ENCODE measurements around the gene PLCL2. TPM values are rescaled to one million over a fixed set of nuclear protein-coding genes. Genes with fewer than 3 reads are reported as not detected.

Gene PLCL2
- total RNA-seq, 1 experiment from 2014 or later, result 2.5 TPM

DNA sequence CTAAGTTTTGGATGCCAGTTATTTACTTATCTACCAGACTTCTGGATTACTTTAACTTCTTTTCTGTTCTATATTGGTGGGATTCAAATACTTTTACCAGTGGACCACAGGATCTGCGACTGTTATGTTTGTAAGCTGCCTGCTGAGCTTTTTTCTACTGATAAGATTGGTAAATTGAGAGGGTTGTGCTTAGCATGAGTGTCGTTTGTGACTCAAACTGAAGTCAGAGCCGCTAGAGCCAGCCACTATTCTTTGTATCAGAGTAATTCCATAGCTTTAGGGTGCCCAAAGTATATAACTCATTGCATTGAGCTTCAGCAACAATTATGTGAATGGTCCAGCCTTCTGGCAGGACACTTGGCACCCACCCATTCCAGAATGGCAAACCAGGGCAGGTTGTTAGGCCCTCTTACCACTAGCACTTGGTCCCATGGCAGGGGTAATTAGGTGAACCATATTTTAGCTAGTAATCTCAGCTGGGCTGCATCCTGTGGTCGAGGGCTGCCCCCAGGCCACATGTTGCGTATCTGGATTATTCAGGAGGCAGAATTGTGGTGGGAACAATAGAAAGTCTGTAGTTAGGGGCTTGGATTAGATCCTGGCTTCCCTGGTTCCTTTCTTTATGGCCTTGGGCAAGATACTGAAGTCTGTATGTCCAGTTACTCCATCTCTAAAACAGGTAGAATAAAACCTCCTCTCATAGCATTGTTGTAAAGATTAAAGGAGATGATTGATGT lies 6.0 kb downstream of the PLCL2 start:
- no peak overlapping the region for H3K9ac ChIP-seq (ENCODE audit: low read length)
- H3K9me2 ChIP-seq (replicated peaks; ENCODE audit: insufficient read depth, low read length), result no peaks in the 10 kb centered on the region
- H3K27ac ChIP-seq (ENCODE audit: low read length), result no peak overlapping the region
- H3K4me2 ChIP-seq (ENCODE audit: low read depth, low read length, poor library complexity, severe bottlenecking), result no peak overlapping the region
- H3K36me3 ChIP-seq (ENCODE audit: insufficient read depth, low read length), result no peaks in the 10 kb centered on the region
- H3K9me3 ChIP-seq (ENCODE audit: low read length), result no peaks in the 10 kb centered on the region
- H4K20me1 ChIP-seq (ENCODE audit: insufficient read depth, low read depth, low read length), result peaks cover 7% of the 10 kb centered on the region; the same call in 1 of the 2 replicates
- H3K79me2 ChIP-seq (ENCODE audit: low read length), result no peaks in the 10 kb centered on the region
- no peak overlapping the region for H2AFZ ChIP-seq (ENCODE audit: low read length)
- no peak for DNase-seq
- no peak overlapping the region for H3K4me3 ChIP-seq (ENCODE audit: low read length)
- peaks cover 17% of the 10 kb centered on the region for H3K4me1 ChIP-seq (ENCODE audit: low read length)
- no peaks in the 10 kb centered on the region for H3K27me3 ChIP-seq (ENCODE audit: low read length)

- no peak for DNase-seq
- Histone ChIP-seq H3K4me3 (ENCODE audit: low read length) (no peak overlapping the region), H3K27me3 (ENCODE audit: low read length) (no peaks in the 10 kb centered on the region), H3K9me3 (ENCODE audit: low read length) (no peaks in the 10 kb centered on the region), H3K36me3 (ENCODE audit: insufficient read depth, low read length) (no peaks in the 10 kb centered on the region), H3K4me2 (ENCODE audit: low read depth, low read length, poor library complexity, severe bottlenecking) (no peak overlapping the region), H3K4me1 (ENCODE audit: low read length) (peaks cover 4% of the 10 kb centered on the region; the same call in 1 of the 2 replicates), H3K9me2 (replicated peaks; ENCODE audit: insufficient read depth, low read length) (no peaks in the 10 kb centered on the region), H3K27ac (ENCODE audit: low read length) (no peak overlapping the region), H2AFZ (ENCODE audit: low read length) (no peak overlapping the region), H4K20me1 (ENCODE audit: insufficient read depth, low read depth, low read length) (0 out of 2 replicates have a peak, but pooled peaks cover 3% of the 10 kb centered on the region), H3K79me2 (ENCODE audit: low read length) (no peaks in the 10 kb centered on the region), H3K9ac (ENCODE audit: low read length) (no peak overlapping the region)
Measured at GRCh38 chr3:16893618-16894200, 9.0 kb downstream of the PLCL2 start.

GRCh38 chr3:16896094-16896627 lies 11.4 kb downstream of the PLCL2 start:
- H2AFZ ChIP-seq (ENCODE audit: low read length), result no peak overlapping the region
- H3K9me3 ChIP-seq (ENCODE audit: low read length), result no peaks in the 10 kb centered on the region
- H3K27ac ChIP-seq (ENCODE audit: low read length), result no peak overlapping the region
- H3K4me2 ChIP-seq (ENCODE audit: low read depth, low read length, poor library complexity, severe bottlenecking), result no peak overlapping the region
- no peak overlapping the region for H3K4me3 ChIP-seq (ENCODE audit: low read length)
- no peaks in the 10 kb centered on the region for H3K36me3 ChIP-seq (ENCODE audit: insufficient read depth, low read length)
- no peaks in the 10 kb centered on the region for H3K27me3 ChIP-seq (ENCODE audit: low read length)
- DNase-seq, result no peak
- H3K4me1 ChIP-seq (ENCODE audit: low read length), result peaks cover 4% of the 10 kb centered on the region; the same call in 1 of the 2 replicates
- H3K9me2 ChIP-seq (replicated peaks; ENCODE audit: insufficient read depth, low read length), result no peaks in the 10 kb centered on the region
- peaks cover 3% of the 10 kb centered on the region; the same call in 1 of the 2 replicates for H4K20me1 ChIP-seq (ENCODE audit: insufficient read depth, low read depth, low read length)
- no peak overlapping the region for H3K9ac ChIP-seq (ENCODE audit: low read length)
- no peaks in the 10 kb centered on the region for H3K79me2 ChIP-seq (ENCODE audit: low read length)

DNA sequence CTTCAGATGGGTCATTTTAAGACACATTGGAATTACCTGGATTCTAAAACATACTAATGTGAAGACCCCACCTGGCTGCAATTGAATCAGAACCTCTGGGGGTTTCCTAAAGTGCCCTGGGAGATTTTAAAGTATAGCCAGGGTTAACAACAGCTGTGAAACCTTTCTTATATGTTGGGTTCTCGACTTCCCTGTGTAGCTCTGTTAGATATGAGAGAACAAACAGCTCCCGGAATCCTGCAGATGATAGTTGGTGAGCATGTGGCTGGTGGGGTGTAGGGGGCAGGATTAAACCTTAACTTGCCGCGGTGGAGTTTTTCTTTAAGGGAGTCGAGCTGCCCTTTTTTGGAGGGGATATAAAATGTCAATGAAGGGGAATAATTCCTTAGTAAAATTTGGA lies 12.1 kb downstream of the PLCL2 start:
- Histone ChIP-seq H3K79me2 (ENCODE audit: low read length) (no peaks in the 10 kb centered on the region), H3K9ac (ENCODE audit: low read length) (no peak overlapping the region), H4K20me1 (ENCODE audit: insufficient read depth, low read depth, low read length) (peaks cover 3% of the 10 kb centered on the region; the same call in 1 of the 2 replicates), H3K27me3 (ENCODE audit: low read length) (no peaks in the 10 kb centered on the region), H3K4me3 (ENCODE audit: low read length) (no peak overlapping the region), H3K9me3 (ENCODE audit: low read length) (no peaks in the 10 kb centered on the region), H3K4me2 (ENCODE audit: low read depth, low read length, poor library complexity, severe bottlenecking) (no peak overlapping the region), H2AFZ (ENCODE audit: low read length) (no peak overlapping the region), H3K36me3 (ENCODE audit: insufficient read depth, low read length) (no peaks in the 10 kb centered on the region), H3K27ac (ENCODE audit: low read length) (no peak overlapping the region), H3K4me1 (ENCODE audit: low read length) (peaks cover 4% of the 10 kb centered on the region; the same call in 1 of the 2 replicates), H3K9me2 (replicated peaks; ENCODE audit: insufficient read depth, low read length) (no peaks in the 10 kb centered on the region)
- DNase-seq, result no peak

DNA sequence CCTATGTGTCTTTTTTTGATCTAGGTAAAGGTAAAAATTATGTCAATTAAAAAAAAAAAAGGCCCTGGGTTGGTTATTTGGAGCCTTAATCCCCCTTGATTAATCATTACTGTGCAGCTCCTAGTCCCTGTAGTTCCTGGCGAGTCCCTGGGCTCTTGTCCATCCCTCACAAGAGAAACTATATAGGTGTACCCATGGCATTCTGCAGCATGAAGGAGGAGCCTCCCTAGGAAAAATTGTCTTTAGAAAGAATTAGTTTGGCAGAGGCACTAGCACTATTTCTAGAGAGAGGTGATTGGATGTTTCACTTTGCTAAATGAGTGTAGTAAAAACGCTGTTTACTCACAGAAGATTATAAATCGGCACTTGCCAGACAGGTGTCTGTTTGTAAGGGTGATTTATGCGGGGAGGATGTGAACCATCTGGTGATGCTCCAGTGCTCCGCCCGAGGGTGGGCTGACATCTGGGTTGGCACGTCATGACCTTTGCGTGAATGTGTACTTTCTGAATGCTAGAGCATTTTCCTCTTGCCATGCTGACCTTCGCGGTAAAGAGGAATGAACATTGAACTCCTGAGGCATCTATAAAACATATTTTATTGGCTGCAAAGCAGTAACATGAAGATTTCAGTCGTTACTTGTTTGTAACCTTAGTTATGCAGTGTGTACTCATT lies 12.6 kb downstream of the PLCL2 start:
- peaks cover 4% of the 10 kb centered on the region; the same call in 1 of the 2 replicates for H3K4me1 ChIP-seq (ENCODE audit: low read length)
- H3K27ac ChIP-seq (ENCODE audit: low read length), result no peak overlapping the region
- H3K36me3 ChIP-seq (ENCODE audit: insufficient read depth, low read length), result no peaks in the 10 kb centered on the region
- H3K9me2 ChIP-seq (replicated peaks; ENCODE audit: insufficient read depth, low read length), result no peaks in the 10 kb centered on the region
- H2AFZ ChIP-seq (ENCODE audit: low read length), result no peak overlapping the region
- H3K9ac ChIP-seq (ENCODE audit: low read length), result no peak overlapping the region
- H3K79me2 ChIP-seq (ENCODE audit: low read length), result no peaks in the 10 kb centered on the region
- no peak for DNase-seq
- H3K9me3 ChIP-seq (ENCODE audit: low read length), result no peaks in the 10 kb centered on the region
- H3K4me3 ChIP-seq (ENCODE audit: low read length), result no peak overlapping the region
- H3K27me3 ChIP-seq (ENCODE audit: low read length), result no peaks in the 10 kb centered on the region
- peaks cover 3% of the 10 kb centered on the region; the same call in 1 of the 2 replicates for H4K20me1 ChIP-seq (ENCODE audit: insufficient read depth, low read depth, low read length)
- H3K4me2 ChIP-seq (ENCODE audit: low read depth, low read length, poor library complexity, severe bottlenecking), result no peak overlapping the region

DNA sequence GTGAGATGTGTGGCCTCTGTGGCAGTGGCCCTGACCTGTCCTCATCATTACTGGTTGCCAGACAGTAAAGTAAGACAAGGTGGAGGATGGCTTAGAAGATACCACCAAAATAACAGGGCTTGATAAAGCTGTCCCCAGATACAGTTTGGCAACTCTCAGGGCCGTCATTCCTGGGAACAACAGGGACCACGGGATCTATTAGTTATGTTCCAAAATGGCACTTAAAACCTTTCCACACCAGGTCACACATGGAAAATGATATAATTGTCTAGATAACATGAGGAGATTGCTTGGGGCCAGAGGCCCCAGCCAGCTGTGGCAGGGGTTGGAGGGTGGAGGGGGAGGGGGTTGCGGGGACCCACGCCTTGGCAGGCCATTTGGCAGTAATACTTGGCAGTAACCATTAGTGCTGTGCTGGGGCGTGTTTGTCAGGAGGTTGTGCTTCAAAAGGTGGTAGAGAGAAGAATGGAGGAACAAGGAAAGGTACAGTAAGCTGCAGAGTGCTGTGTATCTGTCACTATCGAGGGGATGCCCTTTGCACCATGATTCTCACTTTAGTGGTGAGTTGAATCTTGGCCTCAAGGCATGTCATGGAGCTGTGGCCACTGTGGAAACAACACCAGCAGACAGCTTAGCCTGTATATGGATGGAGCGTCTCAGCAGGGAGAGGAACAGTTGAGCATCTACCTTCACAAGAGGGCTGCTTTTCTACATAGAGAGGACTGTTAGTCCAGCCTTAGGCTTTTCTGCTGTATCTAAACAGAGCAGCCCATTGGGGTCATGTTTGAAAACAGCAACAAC lies 14.0 kb downstream of the PLCL2 start:
- DNase-seq, result no peak

GRCh38 chr3:16899919-16900318 lies 15.2 kb downstream of the PLCL2 start:
- Histone ChIP-seq H3K9me2 (replicated peaks; ENCODE audit: insufficient read depth, low read length) (no peaks in the 10 kb centered on the region), H2AFZ (ENCODE audit: low read length) (no peak overlapping the region), H3K9ac (ENCODE audit: low read length) (no peak overlapping the region), H3K9me3 (ENCODE audit: low read length) (no peaks in the 10 kb centered on the region), H3K36me3 (ENCODE audit: insufficient read depth, low read length) (no peaks in the 10 kb centered on the region), H3K27ac (ENCODE audit: low read length) (no peak overlapping the region), H3K79me2 (ENCODE audit: low read length) (no peaks in the 10 kb centered on the region), H3K27me3 (ENCODE audit: low read length) (no peaks in the 10 kb centered on the region), H3K4me3 (ENCODE audit: low read length) (no peak overlapping the region), H3K4me1 (ENCODE audit: low read length) (no peaks in the 10 kb centered on the region), H4K20me1 (ENCODE audit: insufficient read depth, low read depth, low read length) (no peaks in the 10 kb centered on the region; the same call in 1 of the 2 replicates), H3K4me2 (ENCODE audit: low read depth, low read length, poor library complexity, severe bottlenecking) (no peak overlapping the region)
- DNase-seq, result no peak

More for the DNA sequence above, 14.0 kb downstream of the PLCL2 start:
- Histone ChIP-seq H3K9ac (ENCODE audit: low read length) (no peak overlapping the region), H3K4me1 (ENCODE audit: low read length) (no peaks in the 10 kb centered on the region), H3K4me2 (ENCODE audit: low read depth, low read length, poor library complexity, severe bottlenecking) (no peak overlapping the region), H2AFZ (ENCODE audit: low read length) (no peak overlapping the region), H3K79me2 (ENCODE audit: low read length) (no peaks in the 10 kb centered on the region), H3K36me3 (ENCODE audit: insufficient read depth, low read length) (no peaks in the 10 kb centered on the region), H3K27ac (ENCODE audit: low read length) (no peak overlapping the region), H4K20me1 (ENCODE audit: insufficient read depth, low read depth, low read length) (peaks cover 1% of the 10 kb centered on the region; the same call in 1 of the 2 replicates), H3K27me3 (ENCODE audit: low read length) (no peaks in the 10 kb centered on the region), H3K9me2 (replicated peaks; ENCODE audit: insufficient read depth, low read length) (no peaks in the 10 kb centered on the region), H3K9me3 (ENCODE audit: low read length) (no peaks in the 10 kb centered on the region), H3K4me3 (ENCODE audit: low read length) (no peak overlapping the region)

Data from Karpas-422 (cell line).